Activated T-cell treated with anti-CD3 and anti-CD28 coated beads for 1 hour (primary cell): ENCODE measurements around the gene FLNC.
A peak's percentile ranks its signal among the peaks of the same experiment; 100 is the strongest.

Experiments used
- DNase-seq: peaks from one replicate; pipeline ENCODE4 v3.0.0-alpha.2; 2020; ENCODE audit warnings: low read depth

FLNC gene, protein sequence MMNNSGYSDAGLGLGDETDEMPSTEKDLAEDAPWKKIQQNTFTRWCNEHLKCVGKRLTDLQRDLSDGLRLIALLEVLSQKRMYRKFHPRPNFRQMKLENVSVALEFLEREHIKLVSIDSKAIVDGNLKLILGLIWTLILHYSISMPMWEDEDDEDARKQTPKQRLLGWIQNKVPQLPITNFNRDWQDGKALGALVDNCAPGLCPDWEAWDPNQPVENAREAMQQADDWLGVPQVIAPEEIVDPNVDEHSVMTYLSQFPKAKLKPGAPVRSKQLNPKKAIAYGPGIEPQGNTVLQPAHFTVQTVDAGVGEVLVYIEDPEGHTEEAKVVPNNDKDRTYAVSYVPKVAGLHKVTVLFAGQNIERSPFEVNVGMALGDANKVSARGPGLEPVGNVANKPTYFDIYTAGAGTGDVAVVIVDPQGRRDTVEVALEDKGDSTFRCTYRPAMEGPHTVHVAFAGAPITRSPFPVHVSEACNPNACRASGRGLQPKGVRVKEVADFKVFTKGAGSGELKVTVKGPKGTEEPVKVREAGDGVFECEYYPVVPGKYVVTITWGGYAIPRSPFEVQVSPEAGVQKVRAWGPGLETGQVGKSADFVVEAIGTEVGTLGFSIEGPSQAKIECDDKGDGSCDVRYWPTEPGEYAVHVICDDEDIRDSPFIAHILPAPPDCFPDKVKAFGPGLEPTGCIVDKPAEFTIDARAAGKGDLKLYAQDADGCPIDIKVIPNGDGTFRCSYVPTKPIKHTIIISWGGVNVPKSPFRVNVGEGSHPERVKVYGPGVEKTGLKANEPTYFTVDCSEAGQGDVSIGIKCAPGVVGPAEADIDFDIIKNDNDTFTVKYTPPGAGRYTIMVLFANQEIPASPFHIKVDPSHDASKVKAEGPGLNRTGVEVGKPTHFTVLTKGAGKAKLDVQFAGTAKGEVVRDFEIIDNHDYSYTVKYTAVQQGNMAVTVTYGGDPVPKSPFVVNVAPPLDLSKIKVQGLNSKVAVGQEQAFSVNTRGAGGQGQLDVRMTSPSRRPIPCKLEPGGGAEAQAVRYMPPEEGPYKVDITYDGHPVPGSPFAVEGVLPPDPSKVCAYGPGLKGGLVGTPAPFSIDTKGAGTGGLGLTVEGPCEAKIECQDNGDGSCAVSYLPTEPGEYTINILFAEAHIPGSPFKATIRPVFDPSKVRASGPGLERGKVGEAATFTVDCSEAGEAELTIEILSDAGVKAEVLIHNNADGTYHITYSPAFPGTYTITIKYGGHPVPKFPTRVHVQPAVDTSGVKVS (N-terminal part only)

DNA sequence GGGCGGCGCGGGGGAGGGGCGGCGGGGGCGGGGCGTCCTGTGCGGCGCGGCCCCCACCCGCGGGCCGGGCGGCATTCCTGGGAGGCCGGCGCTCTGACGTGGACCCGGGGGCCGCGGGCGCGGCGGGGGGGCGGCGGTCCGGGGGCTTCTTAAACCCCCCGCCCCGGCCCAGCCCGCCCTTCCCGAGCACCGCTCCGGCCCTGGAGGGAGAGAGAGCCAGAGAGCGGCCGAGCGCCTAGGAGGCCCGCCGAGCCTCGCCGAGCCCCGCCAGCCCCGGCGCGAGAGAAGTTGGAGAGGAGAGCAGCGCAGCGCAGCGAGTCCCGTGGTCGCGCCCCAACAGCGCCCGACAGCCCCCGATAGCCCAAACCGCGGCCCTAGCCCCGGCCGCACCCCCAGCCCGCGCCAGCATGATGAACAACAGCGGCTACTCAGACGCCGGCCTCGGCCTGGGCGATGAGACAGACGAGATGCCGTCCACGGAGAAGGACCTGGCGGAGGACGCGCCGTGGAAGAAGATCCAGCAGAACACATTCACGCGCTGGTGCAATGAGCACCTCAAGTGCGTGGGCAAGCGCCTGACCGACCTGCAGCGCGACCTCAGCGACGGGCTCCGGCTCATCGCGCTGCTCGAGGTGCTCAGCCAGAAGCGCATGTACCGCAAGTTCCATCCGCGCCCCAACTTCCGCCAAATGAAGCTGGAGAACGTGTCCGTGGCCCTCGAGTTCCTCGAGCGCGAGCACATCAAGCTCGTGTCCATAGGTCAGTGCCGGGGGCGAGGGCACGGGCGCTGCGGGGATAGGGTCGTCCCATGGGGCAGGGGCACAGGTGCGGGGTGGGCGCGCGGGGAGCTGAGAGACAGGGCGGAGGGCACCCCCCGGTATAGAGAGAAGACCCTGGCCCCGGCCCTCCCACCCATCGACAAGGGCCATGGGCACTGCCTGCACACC is at the start of gene FLNC:
FLNC (plus strand) TSS at position 176 of the 947 bp plus-strand sequence; CDS start at position 408, 232 bp downstream.
- peak; percentile 7 for DNase-seq

DNA sequence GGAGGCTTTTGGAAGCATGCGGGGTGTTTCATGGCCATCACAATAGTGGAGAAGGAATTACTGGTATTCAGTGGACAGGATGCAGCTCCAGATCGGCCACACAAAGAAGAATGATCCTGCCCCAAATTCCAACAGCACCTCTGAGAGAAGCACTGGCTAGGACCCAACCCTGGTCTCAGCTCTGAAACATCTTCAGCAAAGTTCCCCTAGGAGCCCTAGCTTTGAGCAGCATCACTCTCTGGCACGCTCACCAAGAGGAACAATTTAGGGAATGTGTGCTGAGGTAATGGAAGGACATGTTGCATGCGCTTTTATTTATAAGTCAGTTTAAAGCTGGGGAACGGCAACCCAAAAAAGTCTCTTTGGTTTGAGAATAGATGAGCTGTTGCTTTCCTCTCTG is 49.1 kb upstream of the FLNC start:
- no peak for DNase-seq

DNA sequence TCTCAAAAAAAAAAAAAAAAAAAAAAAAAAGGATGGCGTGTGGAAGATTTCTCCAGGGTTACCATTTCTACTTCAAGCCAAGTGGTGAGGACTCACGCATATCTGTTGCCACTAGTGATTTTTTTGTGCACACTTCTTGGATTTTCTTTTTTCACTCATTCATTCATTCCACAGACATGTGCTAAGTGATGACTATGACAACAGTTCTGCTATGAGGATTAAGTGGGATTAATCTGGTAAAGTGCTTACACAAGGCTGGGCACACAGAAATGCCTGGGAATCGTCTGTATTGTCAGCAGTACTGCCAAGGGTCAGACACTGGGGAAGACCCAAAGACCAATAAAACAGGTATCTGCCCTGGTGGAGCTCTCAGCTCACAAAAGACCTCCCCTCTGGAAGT is 48.4 kb upstream of the FLNC start:
- DNase-seq, result no peak

DNA sequence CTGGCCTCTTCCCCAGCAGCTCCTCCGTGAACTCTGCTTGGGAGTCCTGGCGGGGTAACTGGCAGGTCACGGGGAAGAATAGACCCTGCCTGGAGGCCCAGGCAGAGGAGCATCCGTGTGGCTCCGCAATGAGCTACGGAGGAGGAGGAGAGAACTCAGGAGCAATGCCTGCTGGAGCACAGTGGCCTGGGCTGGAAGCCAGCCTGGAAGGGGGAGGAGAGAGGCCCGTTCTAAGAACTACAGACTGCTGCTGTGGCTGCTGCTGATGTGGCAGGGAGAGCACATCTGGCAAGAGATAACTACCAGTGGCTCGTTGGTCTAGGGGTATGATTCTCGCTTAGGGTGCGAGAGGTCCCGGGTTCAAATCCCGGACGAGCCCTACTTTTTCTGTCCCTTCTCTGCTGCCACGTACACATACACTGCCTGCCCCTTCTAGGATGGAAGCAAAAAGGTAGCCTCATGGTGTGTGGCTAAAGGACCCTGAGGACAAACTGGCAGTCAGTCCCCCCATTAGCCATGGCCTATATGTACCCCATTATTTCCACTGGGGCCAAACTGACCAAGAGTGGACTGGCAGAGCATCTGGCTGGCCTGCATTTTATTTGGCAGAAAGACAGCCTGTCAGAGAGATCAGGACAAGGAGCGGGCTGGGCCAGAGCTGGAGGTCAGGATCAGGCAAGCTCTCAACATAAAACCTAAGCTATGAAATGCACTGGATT is 46.9 kb upstream of the FLNC start:
- no peak for DNase-seq

DNA sequence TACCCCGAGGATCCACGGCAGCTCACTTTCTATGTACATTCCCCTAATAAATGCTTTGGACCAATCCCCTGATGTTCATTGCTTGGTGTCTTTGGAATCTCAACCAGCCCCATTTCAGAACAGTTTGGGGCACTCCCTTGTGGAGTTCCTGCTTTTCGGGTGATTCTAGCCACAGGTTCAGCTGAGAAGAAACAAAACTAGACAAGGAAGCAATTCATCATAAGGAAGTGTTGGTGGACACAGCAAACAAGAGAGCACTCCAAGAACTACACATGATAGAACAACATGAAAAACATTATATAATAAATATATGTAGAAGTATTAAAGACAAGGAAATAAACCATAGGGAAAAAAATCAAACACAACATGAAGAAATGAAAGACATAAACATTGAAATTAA is 44.5 kb upstream of the FLNC start:
- no peak for DNase-seq

DNA sequence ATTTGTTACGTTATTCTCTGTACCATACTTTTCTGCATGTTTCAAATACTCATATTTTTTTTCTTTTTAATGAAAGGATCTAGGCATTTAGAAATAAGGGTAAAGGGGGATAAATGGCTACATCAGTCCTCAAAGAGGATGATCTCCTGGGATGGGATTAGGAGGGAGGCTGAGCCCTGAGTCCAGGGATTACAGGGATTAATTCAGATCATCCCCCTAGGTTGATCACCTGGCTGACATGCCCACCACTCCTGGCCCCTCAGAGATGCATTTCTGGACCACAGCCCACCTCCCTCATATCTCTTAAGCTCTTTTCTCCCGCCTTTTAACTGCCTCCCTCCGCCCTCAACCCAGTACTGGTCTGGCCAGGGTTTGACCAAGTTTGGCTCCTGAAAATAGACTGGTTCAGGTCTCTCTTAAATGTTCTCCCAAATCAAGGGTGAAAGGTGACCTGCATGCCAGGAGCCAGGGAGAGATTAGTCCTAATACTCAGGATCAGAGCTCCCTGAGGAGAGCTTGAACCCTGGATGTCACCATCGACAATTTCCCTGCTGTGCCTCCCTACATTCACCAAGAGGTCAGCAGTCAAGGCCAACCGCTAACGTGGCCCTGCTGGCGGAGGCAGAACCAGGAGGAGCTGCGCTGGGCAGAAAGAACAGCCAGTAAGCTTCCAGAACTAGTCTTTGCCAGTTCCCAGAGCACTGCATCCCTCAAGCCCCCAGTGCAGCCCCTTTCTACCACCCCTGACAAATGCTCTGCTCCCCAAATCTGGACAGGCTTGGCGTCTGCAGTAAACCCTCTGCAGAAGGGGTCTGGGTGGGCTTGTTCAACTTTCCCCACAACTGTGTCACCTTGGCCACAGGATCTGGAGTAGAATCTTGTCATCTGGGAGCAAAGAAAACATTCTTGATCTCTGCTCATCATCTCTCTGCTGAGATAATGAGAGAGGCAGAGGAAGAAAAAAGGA is 41.5 kb upstream of the FLNC start:
- no peak for DNase-seq

DNA sequence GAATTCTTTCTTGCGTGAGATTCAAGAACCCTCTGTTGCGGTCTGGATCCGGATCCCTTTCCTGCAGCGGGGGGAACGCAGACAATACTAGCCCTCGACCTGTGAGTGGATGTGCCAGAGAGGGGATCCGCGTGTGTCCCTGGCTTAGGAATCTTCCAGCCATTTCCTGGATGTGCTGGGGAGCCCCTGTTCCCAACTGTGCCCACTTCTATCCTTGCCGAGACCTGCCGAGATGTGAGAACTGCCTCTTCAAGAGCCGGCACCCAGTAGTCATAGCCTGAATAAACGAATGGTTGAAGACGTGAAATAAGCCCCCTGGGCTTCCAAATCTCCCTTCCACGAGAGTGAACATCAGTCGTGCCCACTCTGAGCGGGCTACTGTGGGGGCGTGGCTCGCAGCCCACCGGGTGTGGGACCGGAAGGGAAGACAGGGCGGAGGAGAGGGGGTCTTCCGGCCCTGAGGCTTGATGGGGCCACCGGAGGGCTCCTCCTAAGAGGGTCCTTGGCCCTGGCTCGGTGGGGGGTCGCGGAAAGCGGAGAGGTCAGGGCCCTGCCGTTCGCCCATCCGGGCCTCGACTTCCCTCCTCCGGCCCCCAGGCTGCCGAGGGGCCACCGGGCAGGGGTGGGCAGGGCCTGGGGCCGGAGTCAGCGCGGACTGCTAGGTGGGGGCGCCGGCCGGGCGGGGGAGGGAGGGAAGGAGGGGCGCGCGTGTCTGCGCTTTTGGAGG is 39.7 kb upstream of the FLNC start:
- DNase-seq, result no peak

DNA sequence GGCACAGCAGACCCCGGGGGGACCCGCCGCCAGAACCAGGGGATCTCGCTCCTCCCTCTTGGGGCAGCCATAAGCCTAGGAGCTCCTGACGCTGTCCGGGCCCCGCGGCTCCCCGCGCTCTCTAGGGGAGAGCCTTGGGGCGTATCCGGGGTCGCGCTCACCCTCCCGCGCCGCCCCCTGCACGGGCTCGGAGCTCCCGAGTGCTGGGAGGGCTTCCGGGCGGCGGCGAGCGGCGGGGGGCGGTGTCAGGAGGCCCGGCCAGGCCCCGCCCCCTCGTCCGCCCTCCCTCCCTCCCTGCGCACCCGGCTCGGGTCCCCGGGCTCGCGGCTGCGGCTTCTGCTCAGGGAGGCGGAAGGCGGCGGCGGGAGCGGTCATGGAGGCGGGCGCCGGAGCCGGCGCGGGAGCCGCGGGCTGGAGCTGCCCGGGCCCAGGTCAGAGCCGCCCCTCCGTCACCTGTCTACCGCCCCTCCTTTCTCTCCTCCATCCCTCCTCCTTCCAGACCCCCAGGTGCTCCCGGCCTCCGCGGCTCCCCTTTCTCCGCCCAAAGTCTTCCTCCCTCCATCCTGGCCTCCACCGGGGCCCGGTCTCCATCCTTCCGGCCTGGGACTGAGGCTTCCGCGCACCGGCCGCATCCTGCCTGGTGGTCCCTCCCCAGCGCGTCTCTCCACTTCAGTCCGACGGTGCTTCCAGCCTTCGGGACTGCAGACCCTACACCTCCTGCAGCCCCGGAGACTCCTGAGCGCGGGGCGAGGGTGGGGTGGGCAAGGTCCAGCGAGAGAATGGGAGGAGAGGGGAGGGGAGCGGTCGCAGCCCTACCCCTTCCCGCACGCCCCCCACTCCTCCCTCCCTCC is 38.9 kb upstream of the FLNC start, which contains the start of gene CCDC136:
CCDC136 (plus strand) TSS at position 848 of the 851 bp plus-strand sequence. CDS start 444 bp downstream, outside the sequence.
- peak; percentile 68 for DNase-seq

DNA sequence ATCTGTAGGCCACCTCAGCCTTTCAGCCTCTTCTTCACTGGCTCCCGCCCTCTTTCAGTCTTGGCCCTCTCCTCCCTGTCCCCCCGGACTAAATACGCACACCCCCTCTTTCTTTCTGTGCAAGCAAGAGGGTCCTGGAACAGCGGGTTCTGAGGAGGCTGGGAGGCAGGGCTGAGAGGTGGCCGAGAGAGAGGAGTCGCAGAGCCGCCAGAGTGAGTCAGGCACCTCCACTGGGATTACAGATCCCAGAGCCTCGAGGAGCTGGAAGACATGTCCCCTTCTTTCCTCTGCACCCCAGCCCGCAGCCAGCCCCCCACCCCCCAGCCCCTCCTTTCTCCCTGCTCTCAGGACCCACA is 38.3 kb upstream of the FLNC start:
- DNase-seq, result no peak

DNA sequence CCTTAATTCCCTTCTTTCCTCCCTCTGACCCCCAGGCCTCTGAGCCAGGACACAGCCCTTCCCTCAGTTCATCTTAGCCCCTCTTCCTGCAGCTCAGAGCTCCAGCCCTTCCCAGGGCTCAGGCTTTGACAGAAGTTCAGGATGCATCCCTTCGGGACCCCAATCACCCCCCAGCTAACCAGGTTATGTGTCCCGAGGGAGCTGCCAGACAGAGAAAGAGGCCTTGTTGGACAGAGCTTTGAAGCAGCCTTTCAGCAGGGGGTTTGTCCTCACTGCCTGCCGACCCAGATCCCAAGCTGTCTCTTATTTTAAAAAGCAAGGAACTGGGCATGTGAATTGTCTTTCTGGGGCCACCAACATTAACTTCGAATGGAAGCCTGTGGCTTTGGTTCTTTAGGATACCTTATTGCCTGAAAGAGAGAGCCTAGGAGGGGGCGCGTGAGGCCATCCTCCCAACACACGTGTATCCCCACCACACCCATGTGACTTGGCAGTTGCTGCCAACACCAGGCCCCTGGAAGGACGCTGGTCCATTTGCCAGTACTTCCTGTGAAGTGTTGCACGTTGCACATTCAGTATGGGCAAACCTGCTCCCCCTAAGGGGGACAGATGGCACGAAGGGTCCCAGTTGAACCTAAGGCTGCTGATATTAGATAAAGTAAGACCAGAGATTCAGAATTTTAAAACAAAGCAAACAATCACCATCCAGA is 37.6 kb upstream of the FLNC start:
- no peak for DNase-seq

DNA sequence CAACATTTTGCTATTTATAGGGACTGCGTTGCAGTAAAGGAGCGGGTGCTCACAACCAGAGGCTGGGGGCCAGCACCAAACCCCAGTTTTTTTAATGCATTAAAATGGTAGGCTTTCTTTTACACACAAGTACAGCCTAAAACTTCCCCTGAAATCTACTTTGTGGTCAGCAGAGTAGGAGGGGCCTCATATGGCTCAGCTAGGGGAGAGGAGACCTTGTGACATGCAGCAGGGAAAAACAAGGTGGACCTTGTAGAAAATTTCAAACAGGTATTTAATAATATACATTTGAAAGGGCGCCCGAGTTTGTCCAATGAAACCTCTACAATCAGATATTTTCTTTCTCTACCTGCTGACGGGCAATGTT is 37.0 kb upstream of the FLNC start:
- no peak for DNase-seq

DNA sequence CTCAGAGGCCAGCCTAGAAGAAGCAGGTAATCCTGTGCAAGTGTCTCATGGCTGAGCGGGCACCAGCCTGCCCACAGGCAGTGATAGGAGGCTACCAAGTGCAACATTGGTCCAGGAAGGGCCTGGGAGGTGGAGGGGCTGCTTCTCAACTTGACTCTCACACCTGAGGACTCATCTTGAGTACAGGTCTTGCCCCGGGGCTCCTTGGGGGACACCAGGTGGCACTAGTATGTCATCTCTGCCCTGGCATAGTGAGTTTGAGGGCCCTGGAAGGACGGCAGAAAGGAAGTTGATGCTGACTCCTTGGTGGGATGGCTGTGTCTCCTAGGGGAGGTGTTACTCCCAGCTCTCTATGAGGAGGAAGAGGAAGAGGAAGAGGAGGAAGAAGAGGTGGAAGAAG is 36.2 kb upstream of the FLNC start:
- no peak for DNase-seq

DNA sequence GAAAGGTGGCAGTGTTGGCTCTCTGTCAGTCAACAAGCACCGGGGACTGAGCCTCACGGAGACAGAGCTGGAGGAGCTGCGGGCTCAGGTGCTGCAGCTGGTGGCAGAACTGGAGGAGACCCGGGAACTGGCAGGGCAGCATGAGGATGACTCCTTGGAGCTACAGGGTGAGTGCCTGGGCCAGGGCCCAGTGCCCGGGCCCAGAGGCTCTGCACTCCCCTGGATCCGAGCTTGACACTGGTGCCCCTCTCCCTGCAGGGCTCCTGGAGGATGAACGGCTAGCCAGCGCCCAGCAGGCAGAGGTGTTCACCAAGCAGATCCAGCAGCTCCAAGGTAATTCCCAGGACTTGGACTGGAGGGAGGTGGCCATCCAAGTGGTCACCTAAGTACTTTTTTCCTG is 35.8 kb upstream of the FLNC start:
- DNase-seq, result no peak

DNA sequence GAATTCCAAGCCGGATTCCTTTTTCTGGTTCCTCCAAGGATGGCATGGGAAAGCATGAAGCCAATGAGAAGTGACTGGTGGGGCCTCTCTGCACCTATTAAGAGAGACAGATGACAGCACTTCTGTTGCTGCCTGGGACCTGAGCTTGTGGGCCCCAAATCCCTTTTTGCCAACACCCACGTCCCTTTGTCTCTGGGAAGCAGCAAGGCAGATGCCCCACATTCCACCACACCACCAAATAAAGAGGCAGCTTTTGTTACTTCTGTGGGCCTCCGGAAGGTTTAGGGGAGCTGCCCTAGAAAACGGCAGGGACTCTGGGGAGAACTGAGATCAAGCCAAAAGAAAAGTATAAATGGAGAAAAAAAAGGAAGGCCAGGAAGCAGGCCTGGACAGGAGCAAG is 35.1 kb upstream of the FLNC start:
- no peak for DNase-seq

DNA sequence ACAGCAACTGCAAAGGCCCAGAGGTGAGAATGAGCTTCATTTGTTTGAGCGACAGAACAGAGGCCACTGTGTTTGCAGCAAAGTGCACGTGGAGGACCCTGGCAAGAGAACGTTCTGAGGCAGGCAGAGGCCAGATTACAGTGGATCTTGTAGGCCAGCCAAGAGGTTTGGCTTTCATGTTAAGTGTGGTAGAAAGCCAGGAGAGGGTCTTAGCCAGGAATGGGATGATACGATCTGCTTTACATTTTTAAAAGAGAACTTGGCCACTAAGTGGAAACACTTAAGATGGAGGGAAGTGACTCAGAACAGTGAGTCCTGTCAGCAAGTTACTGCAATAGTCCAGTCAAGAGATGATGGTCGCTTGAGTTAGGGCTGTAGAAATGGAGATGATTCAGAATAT is 33.9 kb upstream of the FLNC start:
- DNase-seq, result no peak

DNA sequence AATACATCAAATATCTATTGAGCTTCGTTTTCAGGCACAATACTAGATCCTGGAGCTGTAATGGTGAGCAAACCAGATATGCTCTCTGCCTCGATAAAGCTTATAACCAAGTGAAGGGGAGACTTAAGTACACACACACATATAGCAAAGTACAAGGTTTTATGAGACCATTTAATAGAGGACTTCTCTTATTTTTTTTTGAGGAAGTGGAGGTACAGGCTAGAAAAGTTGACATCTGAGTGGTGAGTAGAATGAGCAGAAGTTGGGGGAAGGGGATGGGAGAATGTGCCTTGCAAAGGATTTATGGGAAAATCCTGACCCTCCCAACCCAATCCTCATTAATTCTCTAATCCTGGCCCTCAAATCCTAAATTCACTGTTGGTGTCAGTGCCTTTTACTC is 30.8 kb upstream of the FLNC start:
- DNase-seq, result no peak

DNA sequence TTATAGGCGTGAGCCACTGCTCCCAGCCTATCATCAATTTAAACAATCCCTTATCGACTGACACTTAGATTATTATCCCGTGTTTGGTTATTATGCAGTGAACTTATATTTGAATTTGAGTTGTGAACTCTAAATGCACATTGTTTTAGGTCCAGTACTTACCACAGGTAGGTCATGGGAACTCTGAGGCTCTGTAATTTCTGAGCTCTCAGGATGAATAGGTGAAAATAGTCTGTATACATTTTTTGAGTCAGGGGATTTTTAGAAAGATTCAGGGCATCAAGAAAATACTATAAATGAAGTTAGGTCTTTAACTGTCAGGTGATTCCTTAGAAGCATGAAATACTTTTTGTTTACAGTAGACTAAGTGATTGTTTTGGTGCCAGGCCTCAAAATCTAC is 29.6 kb upstream of the FLNC start:
- DNase-seq, result no peak
